PC-9 (cell line): ENCODE data around the gene CD81. TPM values are rescaled to one million over a fixed set of nuclear protein-coding genes. Genes with fewer than 3 reads are reported as not detected.

Source experiments
- BruUV-seq: library from RNA; stranded (reverse); fragments of 400-500 nt; replicated peaks from 2 replicates; lab custom pipeline; 2021; lab: Mats Ljungman, UMichigan
- CTCF ChIA-PET: fragments of 300-600 bp; sonication (Branson Sonifier 250); formaldehyde crosslinking; loops from one replicate; lab custom pipeline; 2022; ENCODE audit warnings: antibody characterized with exemption; lab: Charles Lee
- POLR2A ChIA-PET: fragments of 300-600 bp; sonication (Branson Sonifier 250); formaldehyde crosslinking; loops from one replicate; lab custom pipeline; 2022; ENCODE audit warnings: antibody characterized with exemption; ENCODE audit not compliant: unreplicated experiment; lab: Charles Lee
- DNase-seq, 2 experiments: peaks; one replicate each; pipeline versions ENCODE4 v3.0.0 to v3.0.0-alpha.2; 2015 to 2022; ENCODE audit warnings: mixed read lengths in 1 of 2
- H2AFZ ChIP-seq: fragments of 200-600 bp; sonication (generic); 2 replicates; pipeline ENCODE4 v1.8.1; 2017; ENCODE audit warnings: antibody characterized with exemption
- H3F3A ChIP-seq: fragments of 200-600 bp; sonication (generic); 2 replicates; pipeline ENCODE4 v1.8.1; 2017; ENCODE audit warnings: antibody characterized with exemption, mild to moderate bottlenecking, low read depth; ENCODE audit not compliant: insufficient read depth
- H3K27ac ChIP-seq: fragments of 200-600 bp; sonication (generic); 2 replicates; pipeline ENCODE4 v1.6.1; 2016; ENCODE audit warnings: mixed run types
- H3K27me3 ChIP-seq: fragments of 200-600 bp; sonication (generic); 2 replicates; pipeline ENCODE4 v1.6.1; 2016; ENCODE audit warnings: low read depth, mixed run types; ENCODE audit not compliant: insufficient read depth
- H3K36me3 ChIP-seq: fragments of 200-600 bp; sonication (generic); 2 replicates; pipeline ENCODE4 v1.6.1; 2016; ENCODE audit warnings: low read depth, mixed run types
- H3K4me1 ChIP-seq: fragments of 200-600 bp; sonication (generic); replicated peaks from 2 replicates; pipeline ENCODE4 v1.6.1; 2016; ENCODE audit warnings: mixed run types; ENCODE audit not compliant: insufficient read depth
- H3K4me2 ChIP-seq: fragments of 200-600 bp; sonication (generic); 2 replicates; pipeline ENCODE4 v1.6.1; 2017; ENCODE audit warnings: mixed run types
- H3K4me3 ChIP-seq: fragments of 200-600 bp; sonication (generic); 2 replicates; pipeline ENCODE4 v1.6.1; 2016; ENCODE audit warnings: mixed run types
- H3K79me2 ChIP-seq: fragments of 200-600 bp; sonication (generic); 2 replicates; pipeline ENCODE4 v1.6.1; 2017; ENCODE audit warnings: low read depth, mixed run types
- H3K9me2 ChIP-seq: fragments of 200-600 bp; sonication (generic); 2 replicates; pipeline ENCODE4 v1.8.1; 2017; ENCODE audit warnings: mild to moderate bottlenecking; ENCODE audit not compliant: insufficient read depth
- H3K9me3 ChIP-seq: fragments of 200-600 bp; sonication (generic); 2 replicates; pipeline ENCODE4 v1.8.1; 2016; ENCODE audit warnings: low read depth; ENCODE audit not compliant: insufficient read depth
- H4K20me1 ChIP-seq: fragments of 200-600 bp; sonication (generic); 2 replicates; pipeline ENCODE4 v1.8.1; 2017; ENCODE audit not compliant: insufficient read depth
- EZH2 ChIP-seq: fragments of 200-600 bp; sonication (generic); IDR thresholded peaks from 2 replicates; pipeline ENCODE4 v1.8.0; 2017; ENCODE audit warnings: antibody characterized with exemption, low read depth
- intact Hi-C: fragments of 100-400 bp; cut with micrococcal nuclease; formaldehyde crosslinking; loops from one replicate; pipeline ENCODE4 v1.10.0; 2022; ENCODE audit not compliant: unreplicated experiment
- total RNA-seq: library from RNA; stranded (reverse); gene quantifications from 2 replicates; pipeline ENCODE4 v1.2.3, GENCODE V29; 2021
- TF ChIP-seq, protein P1 (sequence below): fragments of 200-600 bp; sonication (generic); conservative IDR thresholded peaks from 2 replicates; pipeline ENCODE4 v1.6.1; 2017; ENCODE audit warnings: mixed run types, antibody characterized with exemption, mild to moderate bottlenecking, moderate library complexity

CD81 gene
- total RNA-seq, 1 experiment from 2014 or later, result 180 TPM

DNA sequence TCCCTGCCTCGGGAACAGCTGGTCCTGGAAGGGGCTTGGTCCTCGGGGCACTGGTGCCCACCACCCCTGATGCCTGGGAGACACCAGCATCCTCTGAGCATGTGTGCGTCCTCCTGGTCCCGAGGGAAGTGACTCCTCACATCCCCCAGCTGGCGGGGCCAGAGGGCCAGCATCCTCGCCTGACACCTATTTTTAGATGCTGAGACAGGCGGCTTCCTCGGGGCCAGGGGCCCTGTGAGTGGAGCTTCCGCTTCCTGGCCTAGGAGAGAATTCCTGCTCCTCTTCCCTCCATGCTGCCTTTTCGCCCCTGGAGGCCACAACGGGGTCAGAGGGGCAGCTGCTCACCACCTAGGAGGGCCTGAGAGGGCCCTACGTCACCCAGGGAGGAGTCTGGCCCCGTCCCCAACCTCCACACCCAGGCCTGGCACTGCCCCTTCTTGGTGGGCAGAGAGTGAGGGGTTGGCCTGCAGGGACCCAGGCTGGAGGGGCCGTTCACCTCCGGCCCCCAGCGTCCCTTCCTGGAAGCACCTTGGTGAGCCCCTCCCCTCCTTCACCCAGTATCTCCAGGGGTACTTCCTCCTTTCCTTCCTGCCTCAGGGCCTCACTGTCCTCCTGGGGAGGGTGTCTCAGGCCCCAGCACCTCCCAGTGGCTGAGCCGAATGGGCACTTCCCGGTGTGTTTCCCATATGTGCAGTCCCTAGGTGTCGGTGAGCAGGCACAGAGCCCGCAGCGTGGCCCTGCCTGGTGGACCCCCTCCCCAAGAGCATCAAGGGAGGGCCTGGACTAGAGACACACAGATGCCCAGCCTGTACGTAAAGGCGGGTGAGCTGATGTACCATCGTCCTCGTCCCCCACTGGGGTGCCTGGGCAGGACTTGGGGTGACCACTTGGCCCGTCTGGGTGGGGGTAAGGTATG lies 6.1 kb downstream of the CD81 start:
- Histone ChIP-seq H3K9me3 (no peaks in the 10 kb centered on the region), H3F3A (no peaks in the 10 kb centered on the region), H3K4me1 (0 out of 2 replicates have a peak, but pooled peaks cover 5% of the 10 kb centered on the region), H4K20me1 (peaks cover 38% of the 10 kb centered on the region), H3K79me2 (peaks cover 60% of the 10 kb centered on the region), H3K4me3 (no peak overlapping the region), H3K36me3 (no peaks in the 10 kb centered on the region), H2AFZ (no peak overlapping the region), H3K27me3 (no peaks in the 10 kb centered on the region), H3K9me2 (no peaks in the 10 kb centered on the region), H3K27ac (no peak overlapping the region), H3K4me2 (no peak overlapping the region)
- CTCF ChIA-PET, result no interaction called here
- DNase-seq, result no peak
- POLR2A ChIA-PET, result no interaction called here
- TF ChIP-seq, protein P1, sequence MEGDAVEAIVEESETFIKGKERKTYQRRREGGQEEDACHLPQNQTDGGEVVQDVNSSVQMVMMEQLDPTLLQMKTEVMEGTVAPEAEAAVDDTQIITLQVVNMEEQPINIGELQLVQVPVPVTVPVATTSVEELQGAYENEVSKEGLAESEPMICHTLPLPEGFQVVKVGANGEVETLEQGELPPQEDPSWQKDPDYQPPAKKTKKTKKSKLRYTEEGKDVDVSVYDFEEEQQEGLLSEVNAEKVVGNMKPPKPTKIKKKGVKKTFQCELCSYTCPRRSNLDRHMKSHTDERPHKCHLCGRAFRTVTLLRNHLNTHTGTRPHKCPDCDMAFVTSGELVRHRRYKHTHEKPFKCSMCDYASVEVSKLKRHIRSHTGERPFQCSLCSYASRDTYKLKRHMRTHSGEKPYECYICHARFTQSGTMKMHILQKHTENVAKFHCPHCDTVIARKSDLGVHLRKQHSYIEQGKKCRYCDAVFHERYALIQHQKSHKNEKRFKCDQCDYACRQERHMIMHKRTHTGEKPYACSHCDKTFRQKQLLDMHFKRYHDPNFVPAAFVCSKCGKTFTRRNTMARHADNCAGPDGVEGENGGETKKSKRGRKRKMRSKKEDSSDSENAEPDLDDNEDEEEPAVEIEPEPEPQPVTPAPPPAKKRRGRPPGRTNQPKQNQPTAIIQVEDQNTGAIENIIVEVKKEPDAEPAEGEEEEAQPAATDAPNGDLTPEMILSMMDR, result no peak
- BruUV-seq, result no TSS peak
- intact Hi-C loops, result no loop called here

GRCh38 chr11:2383852-2384804 lies 7.0 kb downstream of the CD81 start:
- intact Hi-C loops, result no loop called here
- no peaks in the 10 kb centered on the region for H3K36me3 ChIP-seq
- POLR2A ChIA-PET, result no interaction called here
- H3F3A ChIP-seq, result no peaks in the 10 kb centered on the region
- H3K27me3 ChIP-seq, result no peaks in the 10 kb centered on the region
- no peaks in the 10 kb centered on the region for H3K4me1 ChIP-seq
- H3K9me3 ChIP-seq, result no peaks in the 10 kb centered on the region
- DNase-seq, result no peak
- no peak overlapping the region for H3K4me2 ChIP-seq
- H3K4me3 ChIP-seq, result no peak overlapping the region
- H3K27ac ChIP-seq, result no peak overlapping the region
- TF ChIP-seq, protein P1, result no peak
- no peak for TF ChIP-seq EZH2
- no TSS peak for BruUV-seq
- CTCF ChIA-PET, result no interaction called here
- no peak overlapping the region for H2AFZ ChIP-seq
- peaks cover 56% of the 10 kb centered on the region for H3K79me2 ChIP-seq
- peaks cover 34% of the 10 kb centered on the region for H4K20me1 ChIP-seq
- H3K9me2 ChIP-seq, result no peaks in the 10 kb centered on the region
